Panc1 (cell line): ENCODE results near the gene MTUS2.

ENCODE experiments used
- POLR2AphosphoS5 ChIP-seq: IDR thresholded peaks from 2 replicates; pipeline ENCODE4 v1.6.1; 2012; ENCODE audit warnings: mild to moderate bottlenecking, low read depth, low read length, moderate library complexity
- SIN3A ChIP-seq: IDR thresholded peaks from 2 replicates; pipeline ENCODE4 v1.6.1; 2012; ENCODE audit warnings: low read depth, mild to moderate bottlenecking, low read length, moderate library complexity, borderline replicate concordance; ENCODE audit not compliant: insufficient read depth
- TF ChIP-seq, protein P1 (sequence below): fragments of 450-650 bp; IDR thresholded peaks from 2 replicates; pipeline ENCODE4 v1.5.1; 2017; ENCODE audit warnings: mild to moderate bottlenecking
- TF ChIP-seq, protein P2 (sequence below), 2 experiments: IDR thresholded peaks; 2 replicates each; pipeline ENCODE4 v1.6.1; 2011 to 2012; ENCODE audit warnings: low read depth in 2 of 2, control low read depth in 1 of 2, low read length in 1 of 2, mild to moderate bottlenecking in 1 of 2, moderate library complexity in 1 of 2; ENCODE audit not compliant: insufficient read depth in 1 of 2

DNA sequence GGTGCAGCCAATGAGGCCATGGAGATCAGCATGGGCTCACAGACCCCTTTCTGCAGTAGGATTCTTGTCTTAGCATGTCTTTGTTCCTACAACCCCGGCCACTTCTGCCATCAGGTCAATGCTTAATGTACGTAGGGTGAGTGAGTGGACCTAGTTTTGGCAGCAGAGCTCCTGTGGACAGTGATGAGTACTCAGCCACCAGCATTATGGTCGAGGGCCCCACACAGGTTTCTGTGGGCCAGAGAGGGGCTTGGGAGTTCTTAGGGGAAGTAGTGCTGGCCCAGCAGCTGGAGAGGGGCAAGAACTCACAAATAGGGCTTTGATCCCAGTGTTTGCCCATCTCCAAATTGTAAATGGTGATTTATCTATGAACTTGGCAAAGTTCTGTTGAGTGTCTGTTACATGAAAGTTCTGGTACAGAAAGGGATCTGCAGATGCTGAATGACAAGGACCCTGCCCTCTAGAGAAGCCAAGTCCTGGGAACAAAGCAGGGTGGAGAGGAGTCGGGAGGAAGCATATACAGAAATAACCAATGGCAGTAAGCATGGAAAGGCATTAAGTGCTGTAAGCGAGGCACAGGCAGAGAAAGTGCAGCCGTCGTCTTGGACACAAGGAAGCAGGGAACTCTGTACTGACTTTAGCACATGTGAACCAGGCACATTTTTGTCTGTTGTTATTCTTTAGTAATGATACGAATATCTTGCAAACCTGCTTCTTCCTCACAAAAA lies 185.1 kb downstream of the MTUS2 start:
- TF ChIP-seq, protein P1, sequence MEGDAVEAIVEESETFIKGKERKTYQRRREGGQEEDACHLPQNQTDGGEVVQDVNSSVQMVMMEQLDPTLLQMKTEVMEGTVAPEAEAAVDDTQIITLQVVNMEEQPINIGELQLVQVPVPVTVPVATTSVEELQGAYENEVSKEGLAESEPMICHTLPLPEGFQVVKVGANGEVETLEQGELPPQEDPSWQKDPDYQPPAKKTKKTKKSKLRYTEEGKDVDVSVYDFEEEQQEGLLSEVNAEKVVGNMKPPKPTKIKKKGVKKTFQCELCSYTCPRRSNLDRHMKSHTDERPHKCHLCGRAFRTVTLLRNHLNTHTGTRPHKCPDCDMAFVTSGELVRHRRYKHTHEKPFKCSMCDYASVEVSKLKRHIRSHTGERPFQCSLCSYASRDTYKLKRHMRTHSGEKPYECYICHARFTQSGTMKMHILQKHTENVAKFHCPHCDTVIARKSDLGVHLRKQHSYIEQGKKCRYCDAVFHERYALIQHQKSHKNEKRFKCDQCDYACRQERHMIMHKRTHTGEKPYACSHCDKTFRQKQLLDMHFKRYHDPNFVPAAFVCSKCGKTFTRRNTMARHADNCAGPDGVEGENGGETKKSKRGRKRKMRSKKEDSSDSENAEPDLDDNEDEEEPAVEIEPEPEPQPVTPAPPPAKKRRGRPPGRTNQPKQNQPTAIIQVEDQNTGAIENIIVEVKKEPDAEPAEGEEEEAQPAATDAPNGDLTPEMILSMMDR = no peak
- TF ChIP-seq POLR2AphosphoS5 (no peak), SIN3A (no peak)
- TF ChIP-seq, protein P2, sequence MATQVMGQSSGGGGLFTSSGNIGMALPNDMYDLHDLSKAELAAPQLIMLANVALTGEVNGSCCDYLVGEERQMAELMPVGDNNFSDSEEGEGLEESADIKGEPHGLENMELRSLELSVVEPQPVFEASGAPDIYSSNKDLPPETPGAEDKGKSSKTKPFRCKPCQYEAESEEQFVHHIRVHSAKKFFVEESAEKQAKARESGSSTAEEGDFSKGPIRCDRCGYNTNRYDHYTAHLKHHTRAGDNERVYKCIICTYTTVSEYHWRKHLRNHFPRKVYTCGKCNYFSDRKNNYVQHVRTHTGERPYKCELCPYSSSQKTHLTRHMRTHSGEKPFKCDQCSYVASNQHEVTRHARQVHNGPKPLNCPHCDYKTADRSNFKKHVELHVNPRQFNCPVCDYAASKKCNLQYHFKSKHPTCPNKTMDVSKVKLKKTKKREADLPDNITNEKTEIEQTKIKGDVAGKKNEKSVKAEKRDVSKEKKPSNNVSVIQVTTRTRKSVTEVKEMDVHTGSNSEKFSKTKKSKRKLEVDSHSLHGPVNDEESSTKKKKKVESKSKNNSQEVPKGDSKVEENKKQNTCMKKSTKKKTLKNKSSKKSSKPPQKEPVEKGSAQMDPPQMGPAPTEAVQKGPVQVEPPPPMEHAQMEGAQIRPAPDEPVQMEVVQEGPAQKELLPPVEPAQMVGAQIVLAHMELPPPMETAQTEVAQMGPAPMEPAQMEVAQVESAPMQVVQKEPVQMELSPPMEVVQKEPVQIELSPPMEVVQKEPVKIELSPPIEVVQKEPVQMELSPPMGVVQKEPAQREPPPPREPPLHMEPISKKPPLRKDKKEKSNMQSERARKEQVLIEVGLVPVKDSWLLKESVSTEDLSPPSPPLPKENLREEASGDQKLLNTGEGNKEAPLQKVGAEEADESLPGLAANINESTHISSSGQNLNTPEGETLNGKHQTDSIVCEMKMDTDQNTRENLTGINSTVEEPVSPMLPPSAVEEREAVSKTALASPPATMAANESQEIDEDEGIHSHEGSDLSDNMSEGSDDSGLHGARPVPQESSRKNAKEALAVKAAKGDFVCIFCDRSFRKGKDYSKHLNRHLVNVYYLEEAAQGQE (IDR thresholded peaks at IDR 0.05; ENCODE audit: insufficient read depth in 1 of 2, low read depth in 2 of 2, low read length in 1 of 2) = no peak
